Endothelial cell of hepatic sinusoid (primary cell): ENCODE measurements around the gene DMTF1.
"Not testable (repeated sequence)": the region's sequence is repeated elsewhere in the genome, so short reads cannot be mapped to it uniquely, and the experiment has no call there.

Source experiments
- in situ Hi-C: cut with HindIII; loops from 2 replicates; pipeline ENCODE4 v1.10.0; 2017; ENCODE audit warnings: low sequenced_read_pairs

DMTF1 gene, protein sequence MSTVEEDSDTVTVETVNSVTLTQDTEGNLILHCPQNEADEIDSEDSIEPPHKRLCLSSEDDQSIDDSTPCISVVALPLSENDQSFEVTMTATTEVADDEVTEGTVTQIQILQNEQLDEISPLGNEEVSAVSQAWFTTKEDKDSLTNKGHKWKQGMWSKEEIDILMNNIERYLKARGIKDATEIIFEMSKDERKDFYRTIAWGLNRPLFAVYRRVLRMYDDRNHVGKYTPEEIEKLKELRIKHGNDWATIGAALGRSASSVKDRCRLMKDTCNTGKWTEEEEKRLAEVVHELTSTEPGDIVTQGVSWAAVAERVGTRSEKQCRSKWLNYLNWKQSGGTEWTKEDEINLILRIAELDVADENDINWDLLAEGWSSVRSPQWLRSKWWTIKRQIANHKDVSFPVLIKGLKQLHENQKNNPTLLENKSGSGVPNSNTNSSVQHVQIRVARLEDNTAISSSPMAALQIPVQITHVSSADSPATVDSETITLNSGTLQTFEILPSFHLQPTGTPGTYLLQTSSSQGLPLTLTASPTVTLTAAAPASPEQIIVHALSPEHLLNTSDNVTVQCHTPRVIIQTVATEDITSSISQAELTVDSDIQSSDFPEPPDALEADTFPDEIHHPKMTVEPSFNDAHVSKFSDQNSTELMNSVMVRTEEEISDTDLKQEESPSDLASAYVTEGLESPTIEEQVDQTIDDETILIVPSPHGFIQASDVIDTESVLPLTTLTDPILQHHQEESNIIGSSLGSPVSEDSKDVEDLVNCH

DNA sequence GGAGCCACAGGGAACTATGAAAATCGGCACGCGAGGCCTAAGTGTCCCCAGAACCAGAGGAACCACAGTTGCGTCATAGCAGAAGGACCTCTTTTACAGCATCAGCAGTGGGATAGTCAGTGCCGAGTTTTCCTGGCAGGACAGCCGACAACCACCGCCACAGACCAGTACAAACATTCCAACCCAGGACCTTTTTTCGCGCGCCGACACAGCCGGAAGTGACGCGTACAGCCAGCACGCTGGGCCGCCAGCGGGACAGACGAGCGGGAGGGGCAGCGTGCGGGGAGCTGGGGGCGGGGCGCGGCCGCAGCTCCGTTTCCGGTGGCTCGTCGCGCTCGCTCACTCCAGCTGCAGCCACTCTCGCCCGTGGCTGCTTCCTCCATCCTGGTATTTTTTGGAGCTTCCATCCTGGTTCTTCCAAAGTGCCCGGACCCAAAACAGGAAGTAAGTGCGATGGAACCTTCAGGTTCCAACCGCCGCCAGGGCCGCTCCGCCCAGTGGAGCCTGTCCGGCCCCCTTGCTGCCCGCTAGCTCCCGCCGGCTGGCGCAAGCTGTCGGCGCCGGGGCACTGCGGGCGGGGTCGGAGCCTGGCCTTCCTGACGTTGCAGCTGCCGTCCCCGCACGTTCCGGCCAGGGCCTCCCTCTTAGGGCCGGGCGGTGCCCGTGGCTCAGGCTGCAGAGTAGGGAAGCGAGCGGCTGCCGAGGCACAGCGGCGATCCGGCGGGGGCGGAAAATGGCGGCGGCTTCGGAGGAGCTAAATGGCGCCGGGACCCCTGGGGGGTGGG lies at the start of gene DMTF1:
Gene DMTF1, plus strand, starts transcription at position 342 of the 785 bp plus-strand sequence. CDS start 12,489 bp downstream, outside the sequence.
- in situ Hi-C loops, result no loop called here

DNA sequence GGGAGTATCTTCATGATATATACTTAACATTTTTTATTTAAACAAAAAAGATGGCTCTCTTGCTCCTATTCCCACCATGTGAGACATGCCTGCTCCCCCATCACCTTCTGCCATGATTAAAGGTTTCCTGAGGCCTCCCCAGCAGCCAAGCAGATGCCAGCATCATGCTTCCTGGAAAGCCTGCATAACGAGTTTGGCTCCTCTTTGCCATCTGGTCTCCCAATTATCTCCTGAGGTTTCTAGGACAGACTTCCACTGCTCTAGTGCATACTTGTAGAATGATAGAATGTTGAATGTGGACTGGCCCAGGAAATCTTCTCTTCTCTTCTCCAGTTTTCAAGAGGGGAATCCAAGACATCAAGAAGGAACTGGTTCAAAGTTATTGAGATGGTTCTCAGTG lies 46.9 kb upstream of the DMTF1 start:
- in situ Hi-C loops, result loop anchor here (5.0 kb wide), 1 partner anchor 67 kb away; no protein-coding TSS in a partner anchor

DNA sequence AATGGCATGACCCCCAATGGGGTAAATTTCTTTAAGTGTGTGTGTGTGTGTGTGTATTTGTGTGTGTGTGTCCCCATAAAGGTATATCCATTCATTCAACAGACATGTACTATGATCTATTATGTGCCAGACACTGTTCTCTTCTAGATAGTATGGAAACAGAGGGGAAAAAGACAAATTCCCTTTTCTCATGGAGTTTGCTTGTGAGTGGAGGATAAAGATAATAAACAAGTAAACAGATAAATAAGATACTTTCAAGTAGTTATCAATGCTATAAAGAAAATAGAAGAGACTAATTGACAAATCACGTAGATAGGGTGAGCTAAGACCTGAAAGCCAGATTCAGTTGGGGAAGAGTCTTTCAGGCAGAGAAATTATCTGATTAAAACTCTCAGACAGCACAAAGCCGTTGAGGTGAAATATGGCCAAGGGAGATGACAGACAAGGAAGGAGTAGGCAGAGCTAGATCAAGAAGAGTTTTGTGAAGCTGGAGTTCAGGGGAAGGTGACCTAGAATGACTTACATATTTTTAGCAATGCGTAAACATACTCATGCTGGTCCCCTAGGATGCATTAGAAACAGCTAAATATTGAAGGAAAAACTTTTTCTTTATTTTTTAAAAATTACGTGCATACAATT lies 45.2 kb upstream of the DMTF1 start:
- in situ Hi-C loops, result loop anchor here (5.0 kb wide), 1 partner anchor 65 kb away; no protein-coding TSS in a partner anchor

DNA sequence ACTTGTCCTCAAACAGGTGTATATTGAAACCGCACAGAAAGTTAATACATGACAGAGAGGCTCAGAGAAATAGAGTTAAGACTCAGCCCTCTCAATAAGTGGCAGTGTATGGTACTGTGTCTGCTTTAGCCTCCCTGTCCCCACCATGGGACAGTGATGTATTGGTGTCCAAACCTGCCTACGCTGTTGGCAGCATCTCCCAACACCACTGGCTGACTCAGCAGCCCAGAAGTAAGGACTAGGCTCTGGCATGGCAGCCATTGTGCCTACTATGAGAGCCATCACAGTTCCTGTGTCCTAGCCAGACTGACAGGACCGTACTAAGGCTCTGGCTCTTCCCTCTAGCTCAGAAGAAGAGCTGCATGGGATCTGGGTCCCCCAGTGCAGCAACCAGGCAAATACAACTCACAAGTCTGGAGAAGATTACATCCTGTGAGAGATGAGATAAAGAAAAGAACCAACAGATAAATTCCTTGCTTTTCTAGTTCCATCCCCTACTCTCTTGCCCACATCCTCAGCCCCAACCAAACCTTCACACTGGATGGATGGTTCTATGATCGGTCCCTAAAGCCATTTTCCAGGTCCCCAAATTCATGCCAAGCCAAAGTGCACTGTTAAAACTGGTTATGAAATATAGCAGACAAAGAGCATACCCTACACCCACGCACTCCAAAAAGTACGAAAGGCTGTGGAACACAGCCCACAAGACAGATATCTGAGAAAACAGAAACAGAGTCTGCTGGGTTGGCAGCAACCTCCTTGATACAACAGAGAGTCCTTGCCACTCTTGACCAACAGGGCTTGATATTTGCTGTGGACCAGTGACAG lies 44.1 kb upstream of the DMTF1 start:
- in situ Hi-C loops, result loop anchor here (5.0 kb wide), 1 partner anchor 64 kb away; no protein-coding TSS in a partner anchor

DNA sequence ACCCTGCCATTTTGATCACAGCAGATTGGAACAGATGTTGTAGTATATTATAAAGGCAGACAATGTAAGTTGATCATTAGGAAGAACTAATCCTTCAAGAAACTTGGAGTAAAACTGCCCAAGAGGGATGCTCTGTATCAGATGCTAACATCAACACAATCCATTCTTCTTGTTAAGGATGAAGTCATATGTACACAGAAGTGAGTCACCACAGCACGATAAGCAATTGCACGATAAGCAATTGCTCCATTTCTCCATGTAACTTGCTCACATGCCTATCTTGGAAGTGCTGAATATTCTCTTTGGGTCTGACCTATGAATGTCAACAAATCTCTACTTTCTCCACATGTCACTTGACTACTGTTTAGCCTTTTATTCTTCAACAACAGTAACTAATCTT lies 41.5 kb upstream of the DMTF1 start:
- in situ Hi-C loops, result no loop called here

DNA sequence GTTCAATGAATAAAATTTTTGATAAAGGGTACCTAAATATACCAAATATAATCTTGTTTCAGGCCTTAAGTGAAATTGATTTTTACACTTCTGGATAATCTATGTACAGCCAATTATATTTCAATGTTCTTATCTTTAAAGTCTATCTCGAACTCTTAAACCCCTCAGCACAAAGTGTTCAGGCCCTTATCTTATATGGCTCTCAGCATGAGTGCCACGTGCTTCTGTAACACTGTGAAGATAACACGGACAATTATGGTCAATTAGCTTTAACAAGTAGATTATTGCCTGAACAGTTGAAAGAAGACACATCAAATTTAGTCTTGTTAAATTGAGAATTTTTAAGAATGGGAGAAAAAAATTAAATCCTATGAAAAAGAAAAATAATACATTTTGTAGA lies 40.4 kb upstream of the DMTF1 start:
- in situ Hi-C loops, result no loop called here

DNA sequence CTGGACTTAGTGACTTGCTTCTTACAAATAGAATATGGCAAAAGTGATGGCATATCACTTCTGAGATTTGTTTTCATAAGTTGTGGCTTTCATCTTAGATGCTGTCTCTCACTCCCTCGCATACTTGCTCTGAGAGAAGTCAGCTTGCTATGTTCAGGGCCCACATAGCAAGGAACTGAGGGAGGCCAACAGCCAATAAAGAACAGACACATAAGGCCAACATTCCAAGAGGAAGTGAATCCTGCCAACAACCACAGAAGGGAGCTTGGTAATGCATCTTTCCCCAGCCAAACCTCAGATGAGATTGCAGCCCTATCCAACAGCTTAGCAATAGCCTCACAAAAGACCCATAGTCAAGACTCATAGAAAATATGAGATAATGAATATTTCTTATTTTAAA lies 39.2 kb upstream of the DMTF1 start:
- in situ Hi-C loops, result no loop called here

DNA sequence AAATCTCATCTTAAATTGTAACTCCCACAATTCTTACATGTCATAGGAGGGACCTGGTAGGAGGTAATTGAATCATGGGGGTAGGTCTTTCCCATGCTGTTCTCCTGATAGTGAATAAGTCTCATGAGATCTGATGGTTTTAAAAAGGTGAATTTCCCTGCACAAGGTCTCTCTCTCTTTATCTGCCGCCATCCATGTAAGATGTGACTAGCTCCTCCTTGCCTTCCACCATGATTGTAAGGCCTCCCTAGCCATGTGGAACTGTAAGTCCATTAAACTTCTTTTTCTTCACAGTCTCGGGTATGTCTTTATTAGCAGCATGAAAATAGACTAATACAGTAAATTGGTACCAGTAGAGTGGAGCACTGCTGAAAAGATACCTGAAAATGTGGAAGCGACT lies 38.3 kb upstream of the DMTF1 start:
- in situ Hi-C loops, result not testable (repeated sequence)

DNA sequence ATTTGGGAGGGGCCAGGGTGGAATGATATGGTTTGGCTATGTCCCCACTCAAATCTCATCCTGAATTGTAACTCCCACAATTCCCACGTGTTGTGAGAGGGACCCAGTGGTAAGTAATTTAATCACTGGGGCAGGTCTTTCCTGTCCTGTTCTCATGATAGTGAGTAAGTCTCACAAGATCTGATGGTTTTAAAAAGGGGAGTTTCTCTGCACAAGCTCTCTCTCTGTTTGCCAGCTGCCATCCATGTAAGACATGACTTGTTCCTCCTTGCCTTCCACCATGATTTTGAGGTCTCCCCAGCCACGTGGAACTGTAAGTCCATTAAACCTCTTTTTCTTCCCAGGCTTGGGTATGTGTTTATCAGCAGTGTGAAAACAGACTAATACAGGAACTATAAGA lies 36.5 kb upstream of the DMTF1 start:
- in situ Hi-C loops, result not testable (repeated sequence)

DNA sequence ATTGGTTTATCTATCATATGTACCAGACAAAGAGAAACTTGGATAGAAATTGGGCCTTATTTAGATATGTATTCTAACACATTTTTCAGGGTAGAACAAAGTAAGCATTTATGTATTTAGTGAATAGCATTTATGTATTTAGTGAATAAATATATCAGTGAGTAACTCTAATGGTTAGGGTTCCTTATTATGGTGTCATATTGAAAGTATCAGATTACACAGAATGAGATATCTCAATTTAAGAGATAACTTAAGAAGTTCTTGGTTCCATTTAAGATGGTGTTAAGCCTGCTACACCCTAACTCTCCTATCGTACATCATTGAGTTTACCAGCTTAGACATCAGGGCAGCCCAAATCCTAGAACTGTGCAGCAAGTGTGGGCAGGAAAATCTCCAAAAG lies 35.9 kb upstream of the DMTF1 start:
- in situ Hi-C loops, result no loop called here

DNA sequence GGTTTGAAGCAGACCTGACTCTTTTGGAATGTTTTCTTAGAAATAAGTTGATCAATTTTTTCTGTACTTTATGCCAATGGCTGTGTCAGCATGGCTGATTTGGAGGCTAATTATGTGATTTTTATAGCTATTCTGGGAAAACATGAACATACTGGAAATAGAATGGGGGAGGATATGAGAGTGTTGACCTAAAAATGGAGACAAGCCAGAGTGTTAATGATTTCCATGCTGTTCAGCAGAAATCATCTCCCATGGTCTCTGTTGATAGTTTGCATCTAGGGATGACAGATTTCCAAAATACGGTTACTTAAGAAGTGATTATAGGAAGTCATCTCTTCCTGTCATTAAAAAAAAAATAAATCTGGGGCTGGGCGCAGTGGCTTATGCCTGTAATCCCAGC lies 32.7 kb upstream of the DMTF1 start:
- in situ Hi-C loops, result no loop called here

DNA sequence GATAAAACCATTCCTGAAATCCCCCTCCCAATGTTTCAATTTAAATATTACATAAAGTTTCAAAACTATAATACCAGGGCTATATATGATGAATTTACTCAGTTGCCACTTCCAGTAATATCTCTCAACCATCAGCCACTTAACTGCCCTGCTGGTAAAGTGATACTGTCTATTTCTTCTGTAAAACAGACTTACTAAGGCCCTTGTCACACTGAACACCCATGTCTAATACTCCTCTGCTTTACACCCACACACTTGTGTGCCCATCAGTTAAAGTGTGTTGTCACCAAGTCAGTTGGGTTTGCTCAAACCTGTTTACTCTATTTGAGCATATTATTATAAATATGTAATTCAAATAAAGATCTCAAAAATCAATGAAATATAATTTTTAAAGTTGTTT lies 29.1 kb upstream of the DMTF1 start:
- in situ Hi-C loops, result no loop called here

DNA sequence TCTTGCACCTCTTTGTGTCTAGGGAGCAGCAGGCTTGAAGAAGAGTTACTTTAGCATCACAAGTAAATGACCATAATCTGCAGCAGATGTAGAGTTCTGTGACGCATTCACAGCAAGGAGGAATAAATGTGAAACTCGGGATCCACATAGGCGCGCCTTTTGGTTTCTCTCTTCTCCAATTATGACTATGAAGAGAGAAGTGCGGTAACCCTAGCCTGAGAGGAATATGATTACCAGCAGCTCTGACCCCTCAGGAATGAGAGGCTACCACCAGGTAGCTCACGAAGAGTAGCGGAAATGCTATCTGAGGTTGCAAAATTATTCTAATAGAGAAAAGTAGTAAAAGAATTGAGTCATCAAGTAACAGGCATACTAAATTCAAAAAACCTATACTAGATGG lies 25.2 kb upstream of the DMTF1 start:
- in situ Hi-C loops, result loop anchor here (25.0 kb wide), 1 partner anchor 190 kb away; no protein-coding TSS in a partner anchor

DNA sequence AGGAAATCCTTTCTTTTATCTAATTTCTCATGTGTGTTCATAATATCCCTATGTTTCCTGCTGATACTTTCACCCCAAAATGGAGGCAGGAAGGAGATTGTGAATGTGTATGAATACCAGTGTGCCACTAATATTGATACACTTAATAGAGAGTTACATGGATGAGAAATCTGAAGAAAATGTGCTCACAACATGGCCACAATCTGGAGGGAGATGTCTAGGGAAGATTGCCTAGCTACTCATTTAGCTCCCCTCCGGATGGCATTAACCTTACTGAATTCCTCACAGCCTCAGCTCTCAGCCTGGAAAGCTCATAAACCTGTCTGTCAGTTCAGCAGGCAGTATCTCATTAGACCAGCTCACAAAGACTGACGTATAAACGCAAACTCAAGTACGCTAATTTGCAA lies 23.4 kb upstream of the DMTF1 start:
- in situ Hi-C loops, result loop anchor here (25.0 kb wide), 1 partner anchor 192 kb away; no protein-coding TSS in a partner anchor

DNA sequence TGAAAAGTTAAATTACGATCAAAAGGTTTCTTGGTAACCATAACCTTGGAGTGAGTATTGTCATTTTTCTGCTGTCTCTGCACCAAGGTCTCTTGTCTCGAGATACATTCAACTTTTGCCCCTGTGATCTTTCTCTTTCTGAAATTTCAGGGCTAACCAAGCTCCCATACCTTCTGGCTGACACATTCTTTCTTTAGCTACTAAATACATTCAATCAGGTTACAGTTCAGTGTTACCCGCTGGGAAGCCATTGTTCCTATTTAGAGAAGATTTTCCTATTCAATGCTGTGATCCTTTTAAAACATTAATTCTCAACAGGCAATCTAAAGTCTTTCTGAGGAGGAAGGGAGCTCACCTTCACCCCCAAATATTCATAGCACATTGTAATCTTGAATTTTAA lies 22.9 kb upstream of the DMTF1 start:
- in situ Hi-C loops, result loop anchor here (25.0 kb wide), 1 partner anchor 192 kb away; no protein-coding TSS in a partner anchor

DNA sequence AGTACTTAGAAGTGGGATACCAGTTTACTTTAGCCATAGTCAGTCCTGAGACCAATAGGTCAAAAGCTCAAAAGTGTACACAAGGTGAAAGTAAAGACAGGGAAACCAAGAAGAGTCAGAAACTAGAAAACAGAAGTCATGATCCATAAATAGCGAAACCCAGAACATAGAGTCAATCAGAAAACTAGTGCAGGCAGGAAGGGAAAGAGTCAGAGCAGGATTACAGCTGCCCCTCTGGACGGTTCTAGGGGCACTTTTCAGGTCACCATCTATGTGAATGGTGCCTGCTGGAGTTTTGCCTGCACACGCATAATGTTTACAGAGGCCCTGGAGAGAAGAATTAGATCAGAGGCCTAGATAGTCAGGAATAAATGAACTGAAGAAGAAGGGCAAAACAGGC lies 22.4 kb upstream of the DMTF1 start:
- in situ Hi-C loops, result loop anchor here (25.0 kb wide), 1 partner anchor 193 kb away; no protein-coding TSS in a partner anchor

DNA sequence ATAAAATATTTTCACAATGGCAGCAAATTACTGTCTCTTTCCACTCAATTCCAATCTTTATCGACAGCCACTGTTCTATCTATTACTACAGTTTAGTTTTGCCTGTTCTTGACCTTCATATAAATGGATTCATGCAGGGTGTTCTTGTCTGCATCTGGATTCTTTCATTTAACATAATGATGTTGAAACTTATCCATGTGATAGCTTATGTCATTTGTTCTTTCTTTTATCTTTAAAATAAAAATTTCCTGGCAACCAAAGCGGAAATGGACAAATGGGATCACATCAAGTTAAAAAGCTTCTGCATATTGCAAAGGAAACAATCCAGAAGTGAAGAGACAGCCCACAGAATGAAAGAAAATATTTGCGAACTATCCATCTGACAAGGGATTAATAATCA lies 20.5 kb upstream of the DMTF1 start:
- in situ Hi-C loops, result loop anchor here (25.0 kb wide), 1 partner anchor 194 kb away; no protein-coding TSS in a partner anchor

DNA sequence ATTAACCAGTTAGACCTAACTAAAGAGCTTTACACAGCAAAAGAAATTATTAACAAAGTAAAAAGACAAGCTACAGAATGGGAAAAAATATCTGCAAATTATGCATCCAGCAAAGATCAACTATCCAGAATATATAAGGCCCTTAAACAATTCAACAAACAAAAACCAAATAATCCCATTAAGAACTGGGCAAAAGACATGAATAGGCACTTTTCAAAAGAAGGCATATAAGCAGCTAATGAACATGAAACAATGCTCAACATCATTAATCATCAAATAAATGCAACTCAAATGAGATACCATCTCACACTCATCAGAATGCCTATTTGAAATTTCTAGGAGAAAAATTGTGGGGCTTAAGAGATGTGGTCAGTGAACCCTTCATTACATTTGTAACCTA lies 15.0 kb upstream of the DMTF1 start:
- in situ Hi-C loops, result loop anchor here (25.0 kb wide), 1 partner anchor 200 kb away; no protein-coding TSS in a partner anchor

DNA sequence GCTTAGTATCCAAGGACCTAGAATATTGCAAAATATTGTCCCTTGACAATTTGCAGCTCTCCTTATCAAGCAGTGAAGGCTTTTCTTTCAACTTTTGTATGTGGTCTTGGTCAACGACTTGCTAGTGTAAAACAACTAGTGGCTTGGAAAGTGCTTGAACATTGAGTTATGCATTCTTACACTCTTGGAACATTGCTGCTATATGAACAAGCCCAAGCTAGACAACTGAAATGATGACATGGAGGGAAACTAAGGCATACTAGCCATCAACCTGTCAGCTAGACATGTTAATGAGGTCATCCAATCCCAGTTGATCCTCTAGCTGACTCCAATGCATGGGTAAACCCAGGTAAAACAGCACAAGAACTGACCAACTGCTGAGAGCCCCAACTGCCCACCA lies 12.7 kb upstream of the DMTF1 start:
- in situ Hi-C loops, result loop anchor here (25.0 kb wide), 1 partner anchor 202 kb away; no protein-coding TSS in a partner anchor
